Esophagus muscularis mucosa (tissue), 3 donors: Measurements from ENCODE around the gene MAPK4.

ENCODE experiments used
- POLR2A ChIP-seq: fragments of 450-650 bp; IDR thresholded peaks from one replicate; pipeline ENCODE4 v1.6.1; 2017; ENCODE audit warnings: antibody characterized with exemption, moderate library complexity, mild to moderate bottlenecking, low read depth
- POLR2AphosphoS5 ChIP-seq, 2 donors: sonication (generic); formaldehyde crosslinking; IDR thresholded peaks; one replicate each; pipeline ENCODE4 v1.6.1; 2017; ENCODE audit warnings: antibody characterized with exemption in 2 of 2
- TF ChIP-seq, protein P1 (sequence below), 3 experiments: fragments of 200-600 bp in 2 of 3; fragments of 450-650 bp in 1 of 3; sonication (generic) in 2 of 3; IDR thresholded peaks; one replicate each; pipeline ENCODE4 v1.5.1; 2017 to 2019; ENCODE audit warnings: antibody characterized with exemption in 3 of 3, mild to moderate bottlenecking in 2 of 3, moderate library complexity in 1 of 3

DNA sequence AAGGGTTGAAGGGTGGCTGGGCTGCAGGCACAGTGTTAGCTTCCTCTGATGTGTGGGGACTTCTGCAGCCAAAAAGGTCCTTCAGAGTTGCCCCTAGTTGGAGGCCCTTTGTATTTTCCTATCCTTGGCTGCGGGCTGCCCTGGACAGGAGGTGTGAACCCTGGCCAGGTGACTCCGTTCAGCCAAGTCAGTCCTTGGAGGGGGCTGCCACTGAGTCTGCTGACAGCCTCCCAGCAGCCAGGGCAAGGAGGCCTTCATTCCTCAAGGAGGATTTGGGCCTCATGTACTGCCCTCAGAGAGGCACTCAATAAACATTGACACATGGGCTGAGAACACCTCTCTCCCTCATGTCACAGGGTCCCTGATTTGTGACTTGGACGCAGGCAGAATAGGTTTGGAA is 62.4 kb downstream of the MAPK4 start:
- no peak for TF ChIP-seq POLR2A
- TF ChIP-seq, protein P1, sequence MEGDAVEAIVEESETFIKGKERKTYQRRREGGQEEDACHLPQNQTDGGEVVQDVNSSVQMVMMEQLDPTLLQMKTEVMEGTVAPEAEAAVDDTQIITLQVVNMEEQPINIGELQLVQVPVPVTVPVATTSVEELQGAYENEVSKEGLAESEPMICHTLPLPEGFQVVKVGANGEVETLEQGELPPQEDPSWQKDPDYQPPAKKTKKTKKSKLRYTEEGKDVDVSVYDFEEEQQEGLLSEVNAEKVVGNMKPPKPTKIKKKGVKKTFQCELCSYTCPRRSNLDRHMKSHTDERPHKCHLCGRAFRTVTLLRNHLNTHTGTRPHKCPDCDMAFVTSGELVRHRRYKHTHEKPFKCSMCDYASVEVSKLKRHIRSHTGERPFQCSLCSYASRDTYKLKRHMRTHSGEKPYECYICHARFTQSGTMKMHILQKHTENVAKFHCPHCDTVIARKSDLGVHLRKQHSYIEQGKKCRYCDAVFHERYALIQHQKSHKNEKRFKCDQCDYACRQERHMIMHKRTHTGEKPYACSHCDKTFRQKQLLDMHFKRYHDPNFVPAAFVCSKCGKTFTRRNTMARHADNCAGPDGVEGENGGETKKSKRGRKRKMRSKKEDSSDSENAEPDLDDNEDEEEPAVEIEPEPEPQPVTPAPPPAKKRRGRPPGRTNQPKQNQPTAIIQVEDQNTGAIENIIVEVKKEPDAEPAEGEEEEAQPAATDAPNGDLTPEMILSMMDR (IDR thresholded peaks at IDR 0.05): no peak
- TF ChIP-seq POLR2AphosphoS5 (IDR thresholded peaks at IDR 0.05): no peak
